SK-N-SH (cell line): Measurements from ENCODE around the gene VWA3B. TPM values are rescaled to one million over a fixed set of nuclear protein-coding genes. Genes with fewer than 3 reads are reported as not detected.

Source experiments
- CTCF ChIA-PET: fragments of 300-600, 350-600 bp; formaldehyde crosslinking; extraction: SDS; loops from one replicate; lab custom pipeline; 2021; lab: Yijun Ruan, JAX
- POLR2A ChIA-PET: fragments of 350-600 bp; sonication (Branson Sonifier 250); formaldehyde crosslinking; extraction: SDS; loops from one replicate; lab custom pipeline; 2020; ENCODE audit warnings: antibody characterized with exemption, inconsistent platforms; lab: Yijun Ruan, JAX
- DNase-seq: peaks from one replicate; pipeline ENCODE4 v3.0.0; 2012
- H2AFZ ChIP-seq: fragments of 200-600 bp; sonication (generic); 2 replicates; pipeline ENCODE4 v1.8.1; 2016; ENCODE audit warnings: antibody characterized with exemption, mild to moderate bottlenecking, low read depth
- H3F3A ChIP-seq: fragments of 200-600 bp; sonication (generic); replicated peaks from 2 replicates; pipeline ENCODE3; 2016; ENCODE audit warnings: antibody characterized with exemption, mild to moderate bottlenecking; ENCODE audit not compliant: insufficient read depth
- H3K27ac ChIP-seq, 2 experiments: fragments of 200-500 bp in 1 of 2; fragments of 200-600 bp in 1 of 2; sonication (Bioruptor generic) in 1 of 2; sonication (generic), shearing (Covaris generic) in 1 of 2; 2 replicates each; pipeline versions ENCODE4 v1.5.1 to v1.6.1; 2014 to 2016; ENCODE audit warnings: low read depth in 2 of 2, inconsistent platforms in 1 of 2, low read length in 1 of 2, mild to moderate bottlenecking in 1 of 2, mixed read lengths in 1 of 2
- H3K27me3 ChIP-seq: fragments of 200-600 bp; sonication (generic), shearing (Covaris generic); 2 replicates; pipeline ENCODE4 v1.6.1; 2016; ENCODE audit warnings: mixed run types; ENCODE audit not compliant: insufficient read depth
- H3K36me3 ChIP-seq, 2 experiments: fragments of 200-500 bp in 1 of 2; fragments of 200-600 bp in 1 of 2; sonication (Bioruptor generic) in 1 of 2; sonication (generic) in 1 of 2; replicated peaks in 1 of 2; 2 replicates each; pipeline versions ENCODE3 to v1.5.1; 2014 to 2016; ENCODE audit warnings: low read length in 1 of 2, mild to moderate bottlenecking in 1 of 2; ENCODE audit not compliant: insufficient read depth in 2 of 2, control insufficient read depth in 1 of 2
- H3K4me1 ChIP-seq, 2 experiments: fragments of 200-500 bp in 1 of 2; fragments of 200-600 bp in 1 of 2; sonication (Bioruptor generic) in 1 of 2; sonication (generic), shearing (Covaris generic) in 1 of 2; 2 replicates each; pipeline versions ENCODE4 v1.5.1 to v1.6.1; 2014 to 2016; ENCODE audit warnings: low read depth in 1 of 2, low read length in 1 of 2, mixed run types in 1 of 2; ENCODE audit not compliant: insufficient read depth in 2 of 2, control insufficient read depth in 1 of 2
- H3K4me2 ChIP-seq: fragments of 200-600 bp; sonication (generic), shearing (Covaris generic); 2 replicates; pipeline ENCODE4 v1.6.1; 2017; ENCODE audit warnings: mixed run types
- H3K4me3 ChIP-seq, 2 experiments: fragments of 200-500 bp in 1 of 2; fragments of 200-600 bp in 1 of 2; sonication (Bioruptor generic) in 1 of 2; sonication (generic), shearing (Covaris generic) in 1 of 2; 2 replicates each; pipeline versions ENCODE4 v1.5.1 to v1.8.1; 2014 to 2016; ENCODE audit warnings: low read depth in 2 of 2, inconsistent platforms in 1 of 2, low read length in 1 of 2, mild to moderate bottlenecking in 1 of 2, mixed read lengths in 1 of 2, moderate library complexity in 1 of 2
- H3K79me2 ChIP-seq: fragments of 200-600 bp; sonication (generic); 2 replicates; pipeline ENCODE4 v1.8.1; 2017; ENCODE audit warnings: mild to moderate bottlenecking; ENCODE audit not compliant: insufficient read depth
- H3K9ac ChIP-seq: fragments of 200-600 bp; sonication (generic); 2 replicates; pipeline ENCODE4 v1.6.1; 2017; ENCODE audit warnings: mixed run types
- H3K9me2 ChIP-seq: fragments of 200-600 bp; sonication (generic); 2 replicates; pipeline ENCODE4 v1.6.1; 2017; ENCODE audit warnings: mixed run types
- H3K9me3 ChIP-seq: fragments of 200-600 bp; sonication (generic); 2 replicates; pipeline ENCODE4 v1.6.1; 2017; ENCODE audit warnings: mixed run types, mild to moderate bottlenecking, moderate library complexity
- H4K20me1 ChIP-seq: fragments of 200-600 bp; sonication (generic); 2 replicates; pipeline ENCODE4 v1.6.1; 2017; ENCODE audit warnings: mild to moderate bottlenecking, mixed run types; ENCODE audit not compliant: insufficient read depth
- CHD2 ChIP-seq: fragments of 150-350 bp; IDR thresholded peaks from 2 replicates; pipeline ENCODE4 v1.6.1; 2018; ENCODE audit warnings: low read length; ENCODE audit not compliant: partially characterized antibody
- EP300 ChIP-seq, 2 experiments: IDR thresholded peaks; 2 replicates each; pipeline versions ENCODE4 v1.4.0 to v1.6.1; 2012; ENCODE audit warnings: borderline replicate concordance in 1 of 2, low read depth in 1 of 2, low read length in 1 of 2
- EZH2phosphoT487 ChIP-seq: fragments of 200-600 bp; sonication (generic); IDR thresholded peaks from 2 replicates; pipeline ENCODE4 v1.6.1; 2017; ENCODE audit warnings: low read depth, mixed run types, mild to moderate bottlenecking, antibody characterized with exemption, moderate library complexity, borderline replicate concordance
- IRF3 ChIP-seq: fragments of 150-350 bp; IDR thresholded peaks from 2 replicates; pipeline ENCODE4 v1.6.1; 2016; ENCODE audit warnings: mild to moderate bottlenecking, low read depth, low read length
- MEF2A ChIP-seq: IDR thresholded peaks from 2 replicates; pipeline ENCODE4 v1.4.0; 2012; ENCODE audit warnings: low read depth, borderline replicate concordance
- NFIC ChIP-seq: IDR thresholded peaks from 2 replicates; pipeline ENCODE4 v1.4.0; 2012; ENCODE audit warnings: borderline replicate concordance
- NRF1 ChIP-seq: IDR thresholded peaks from 2 replicates; pipeline ENCODE4 v1.6.1; 2012; ENCODE audit warnings: low read depth, mild to moderate bottlenecking, low read length
- RAD21 ChIP-seq: IDR thresholded peaks from 2 replicates; pipeline ENCODE4 v1.6.1; 2012; ENCODE audit warnings: mild to moderate bottlenecking, low read length
- RCOR1 ChIP-seq: fragments of 150-350 bp; IDR thresholded peaks from 2 replicates; pipeline ENCODE4 v1.6.1; 2017; ENCODE audit warnings: antibody characterized with exemption, low read length
- REST ChIP-seq: IDR thresholded peaks from 2 replicates; pipeline ENCODE4 v1.6.1; 2012; ENCODE audit warnings: mild to moderate bottlenecking, low read depth, low read length, moderate library complexity
- SMC3 ChIP-seq: IDR thresholded peaks from 2 replicates; pipeline ENCODE4 v1.6.1; 2012; ENCODE audit warnings: low read depth, low read length, improper control_type of control experiment
- TEAD4 ChIP-seq: IDR thresholded peaks from 2 replicates; pipeline ENCODE4 v1.4.0; 2012; ENCODE audit warnings: mild to moderate bottlenecking, borderline replicate concordance; ENCODE audit not compliant: insufficient read depth
- USF2 ChIP-seq: fragments of 150-350 bp; IDR thresholded peaks from 2 replicates; pipeline ENCODE4 v1.6.1; 2017; ENCODE audit warnings: antibody characterized with exemption, low read length, low read depth, borderline replicate concordance
- YY1 ChIP-seq: IDR thresholded peaks from 2 replicates; pipeline ENCODE4 v1.4.0; 2012; ENCODE audit warnings: low read depth, mild to moderate bottlenecking
- ZBTB33 ChIP-seq: IDR thresholded peaks from 2 replicates; pipeline ENCODE4 v1.4.0; 2012; ENCODE audit warnings: low read depth, borderline replicate concordance
- WGBS: methylation state at CpG from one replicate; pipeline ENCODE4 v1.1.6; 2017; ENCODE audit warnings: low lambda C conversion rate; 5-methylcytosine and 5-hydroxymethylcytosine counted together
- polyA plus RNA-seq, 3 experiments: library from polyadenylated mRNA; depleted of rRNA; stranded (reverse); fragments of >200 nt; gene quantifications; 2 replicates each; pipeline ENCODE4 v1.2.3, GENCODE V29; 2012

VWA3B gene
- polyA plus RNA-seq, 1 of the 3 experiments (the other 2 are of a cell fraction): not detected

- Histone ChIP-seq H3K9ac (no peak overlapping the region), H4K20me1 (no peaks in the 10 kb centered on the region), H3F3A (no peaks in the 10 kb centered on the region), H2AFZ (no peak overlapping the region), H3K79me2 (no peaks in the 10 kb centered on the region), H3K36me3 (no peaks in the 10 kb centered on the region), H3K27me3 (no peaks in the 10 kb centered on the region), H3K9me3 (0 out of 2 replicates have a peak, but pooled peaks cover 3% of the 10 kb centered on the region), H3K4me1 (no peaks in the 10 kb centered on the region), H3K27ac (no peak overlapping the region), H3K9me2 (no peaks in the 10 kb centered on the region), H3K4me2 (no peak overlapping the region), H3K4me3 (no peak overlapping the region)
- CTCF ChIA-PET: no interaction called here
- no peak for DNase-seq
- POLR2A ChIA-PET: no interaction called here
- TF ChIP-seq RCOR1 (no peak), NFIC (no peak), YY1 (no peak), CHD2 (no peak), IRF3 (no peak), ZBTB33 (no peak), MEF2A (no peak), EP300 (IDR thresholded peaks at IDR 0.05; ENCODE audit: borderline replicate concordance in 1 of 2, low read depth in 1 of 2, low read length in 1 of 2) (no peak)
These were observed 15.9 kb downstream of the VWA3B start for GRCh38 chr2:98102878-98103277.

- ChIA-PET CTCF (no interaction called here), POLR2A (no interaction called here)
- WGBS: 30% methylated on average over 2 of the region's 2 CpGs
- Histone ChIP-seq H3K36me3 (no peaks in the 10 kb centered on the region), H3K9ac (no peak overlapping the region), H3K27ac (no peak overlapping the region), H4K20me1 (no peaks in the 10 kb centered on the region), H2AFZ (peak overlapping the region; percentile 46; the same call in 1 of the 2 replicates), H3K27me3 (no peaks in the 10 kb centered on the region), H3K9me2 (no peaks in the 10 kb centered on the region), H3K4me1 (no peaks in the 10 kb centered on the region), H3K4me2 (no peak overlapping the region), H3K9me3 (no peaks in the 10 kb centered on the region), H3F3A (no peaks in the 10 kb centered on the region)
- no peak for DNase-seq
- TF ChIP-seq NRF1 (no peak), TEAD4 (no peak), SMC3 (no peak), REST (no peak), RAD21 (no peak), USF2 (no peak), EZH2phosphoT487 (no peak)
- TF ChIP-seq, all 33 proteins: peak for 0
- Histone ChIP-seq H3K4me3 (no peak overlapping the region), H3K79me2 (no peaks in the 10 kb centered on the region)
These were observed 21.1 kb downstream of the VWA3B start for GRCh38 chr2:98108110-98108509.
